ENCODE measurements around the gene ANKRD28. TPM values are rescaled to one million over a fixed set of nuclear protein-coding genes. Genes with fewer than 3 reads are reported as not detected.
"Not testable (repeated sequence)": the region's sequence is repeated elsewhere in the genome, so short reads cannot be mapped to it uniquely, and the experiment has no call there.

ANKRD28 gene
- total RNA-seq, 2 experiments from 2014 or later = 30.3 to 33.1 TPM

GRCh38 chr3:15753056-15753710, 44.6 kb downstream of the ANKRD28 start:
- Mint-ChIP-seq H3K4me3 (no peak overlapping the region), H3K9me3 (peaks cover 6% of the 10 kb centered on the region), H3K4me1 (peaks cover 2% of the 10 kb centered on the region), H3K27me3 (no peaks in the 10 kb centered on the region), H3K27ac (no peak overlapping the region), H3K36me3 (peaks cover 27% of the 10 kb centered on the region)
- DNase-seq = no peak
- POLR2A ChIA-PET = no interaction called here
- ATAC-seq (ENCODE audit: low read depth) = no peak

- Mint-ChIP-seq H3K27me3 (no peaks in the 10 kb centered on the region), H3K36me3 (peaks cover 39% of the 10 kb centered on the region), H3K27ac (no peak overlapping the region), H3K4me1 (peaks cover 22% of the 10 kb centered on the region), H3K9me3 (peaks cover 14% of the 10 kb centered on the region), H3K4me3 (no peak overlapping the region)
- ATAC-seq (ENCODE audit: low read depth) (no peak), DNase-seq (no peak)
- POLR2A ChIA-PET = no interaction called here
Measured at GRCh38 chr3:15750879-15751278, 46.9 kb downstream of the ANKRD28 start.

- ATAC-seq (ENCODE audit: low read depth) = no peak
- Mint-ChIP-seq H3K9me3 (peaks cover 17% of the 10 kb centered on the region), H3K27ac (no peak overlapping the region), H3K4me3 (no peak overlapping the region), H3K27me3 (no peaks in the 10 kb centered on the region), H3K36me3 (peaks cover 39% of the 10 kb centered on the region), H3K4me1 (peaks cover 29% of the 10 kb centered on the region)
- DNase-seq = no peak
- POLR2A ChIA-PET = interaction anchor here (0.9 kb wide), 1 partner anchor 52 kb away, joined by 3 read pairs; no protein-coding TSS in a partner anchor
Measured at GRCh38 chr3:15750143-15750542, 47.6 kb downstream of the ANKRD28 start.

GRCh38 chr3:15745896-15746295, 51.9 kb downstream of the ANKRD28 start:
- Mint-ChIP-seq H3K4me1 (peaks cover 34% of the 10 kb centered on the region), H3K9me3 (peaks cover 25% of the 10 kb centered on the region), H3K36me3 (peaks cover 43% of the 10 kb centered on the region)
- H3K4me3 Mint-ChIP-seq; ATAC-seq (ENCODE audit: low read depth); DNase-seq; H3K27me3 Mint-ChIP-seq; H3K27ac Mint-ChIP-seq; POLR2A ChIA-PET: not testable (repeated sequence)

- ATAC-seq (ENCODE audit: low read depth) (no peak), DNase-seq (no peak)
- POLR2A ChIA-PET = no interaction called here
- no peak overlapping the region for H3K4me3 Mint-ChIP-seq
- H3K4me1 Mint-ChIP-seq = peaks cover 34% of the 10 kb centered on the region
- no peak overlapping the region for H3K27ac Mint-ChIP-seq
- H3K9me3 Mint-ChIP-seq = peaks cover 31% of the 10 kb centered on the region
- H3K27me3 Mint-ChIP-seq = no peaks in the 10 kb centered on the region
- H3K36me3 Mint-ChIP-seq = peaks cover 48% of the 10 kb centered on the region
Measured at GRCh38 chr3:15744176-15744575, 53.6 kb downstream of the ANKRD28 start.

- POLR2A ChIA-PET = no interaction called here
- Mint-ChIP-seq H3K9me3 (peaks cover 31% of the 10 kb centered on the region), H3K27me3 (no peaks in the 10 kb centered on the region), H3K36me3 (peaks cover 51% of the 10 kb centered on the region), H3K4me1 (peaks cover 34% of the 10 kb centered on the region), H3K4me3 (no peak overlapping the region), H3K27ac (no peak overlapping the region)
- no peak for DNase-seq
- ATAC-seq (ENCODE audit: low read depth) = no peak
Measured at GRCh38 chr3:15743587-15744009, 54.2 kb downstream of the ANKRD28 start.

- H3K9me3 Mint-ChIP-seq = peaks cover 29% of the 10 kb centered on the region
- ATAC-seq (ENCODE audit: low read depth); H3K27me3 Mint-ChIP-seq; H3K4me3 Mint-ChIP-seq; POLR2A ChIA-PET; DNase-seq; H3K27ac Mint-ChIP-seq: not testable (repeated sequence)
- H3K4me1 Mint-ChIP-seq = peaks cover 26% of the 10 kb centered on the region
- H3K36me3 Mint-ChIP-seq = peaks cover 49% of the 10 kb centered on the region
Measured at GRCh38 chr3:15742236-15742635, 55.5 kb downstream of the ANKRD28 start.

GRCh38 chr3:15738616-15739005, 59.2 kb downstream of the ANKRD28 start:
- ATAC-seq (ENCODE audit: low read depth); H3K4me3 Mint-ChIP-seq; POLR2A ChIA-PET; H3K27me3 Mint-ChIP-seq; H3K27ac Mint-ChIP-seq; DNase-seq; H3K4me1 Mint-ChIP-seq: not testable (repeated sequence)
- Mint-ChIP-seq H3K36me3 (peaks cover 52% of the 10 kb centered on the region), H3K9me3 (peaks cover 17% of the 10 kb centered on the region)

- DNase-seq (no peak), ATAC-seq (ENCODE audit: low read depth) (no peak)
- POLR2A ChIA-PET = no interaction called here
- no peaks in the 10 kb centered on the region for H3K9me3 Mint-ChIP-seq
- H3K27ac Mint-ChIP-seq = no peak overlapping the region
- no peaks in the 10 kb centered on the region for H3K27me3 Mint-ChIP-seq
- H3K4me1 Mint-ChIP-seq = peaks cover under 1% of the 10 kb centered on the region
- H3K36me3 Mint-ChIP-seq = peaks cover 34% of the 10 kb centered on the region
- no peak overlapping the region for H3K4me3 Mint-ChIP-seq
Measured at GRCh38 chr3:15731024-15731423, 66.8 kb downstream of the ANKRD28 start.

- H3K27me3 Mint-ChIP-seq = no peaks in the 10 kb centered on the region
Measured at GRCh38 chr3:15728766-15729165, 69.0 kb downstream of the ANKRD28 start.

GRCh38 chr3:15726881-15727280, 70.9 kb downstream of the ANKRD28 start:
- H3K4me3 Mint-ChIP-seq = no peak overlapping the region
- peaks cover 7% of the 10 kb centered on the region for H3K4me1 Mint-ChIP-seq
- H3K36me3 Mint-ChIP-seq = peaks cover 39% of the 10 kb centered on the region
- ATAC-seq (ENCODE audit: low read depth) (no peak), DNase-seq (no peak)
- POLR2A ChIA-PET = no interaction called here
- H3K9me3 Mint-ChIP-seq = no peaks in the 10 kb centered on the region
- H3K27me3 Mint-ChIP-seq = no peaks in the 10 kb centered on the region
- H3K27ac Mint-ChIP-seq = no peak overlapping the region

More at GRCh38 chr3:15728766-15729165, 69.0 kb downstream of the ANKRD28 start:
- H3K4me1 Mint-ChIP-seq = peaks cover 2% of the 10 kb centered on the region
- DNase-seq = no peak
- no peaks in the 10 kb centered on the region for H3K9me3 Mint-ChIP-seq
- peaks cover 35% of the 10 kb centered on the region for H3K36me3 Mint-ChIP-seq
- no peak for ATAC-seq (ENCODE audit: low read depth)
- no peak overlapping the region for H3K4me3 Mint-ChIP-seq
- no peak overlapping the region for H3K27ac Mint-ChIP-seq
- POLR2A ChIA-PET = no interaction called here

GRCh38 chr3:15726043-15726442, 71.7 kb downstream of the ANKRD28 start:
- POLR2A ChIA-PET = no interaction called here
- ATAC-seq (ENCODE audit: low read depth) = no peak

GRCh38 chr3:15724446-15724845, 73.3 kb downstream of the ANKRD28 start:
- ATAC-seq (ENCODE audit: low read depth) (no peak), DNase-seq (no peak)
- H3K36me3 Mint-ChIP-seq = peaks cover 50% of the 10 kb centered on the region
- no peak overlapping the region for H3K27ac Mint-ChIP-seq
- peaks cover 7% of the 10 kb centered on the region for H3K4me1 Mint-ChIP-seq
- no peaks in the 10 kb centered on the region for H3K9me3 Mint-ChIP-seq
- no peak overlapping the region for H3K4me3 Mint-ChIP-seq
- no peaks in the 10 kb centered on the region for H3K27me3 Mint-ChIP-seq
- POLR2A ChIA-PET = no interaction called here

More at GRCh38 chr3:15726043-15726442, 71.7 kb downstream of the ANKRD28 start:
- peaks cover 7% of the 10 kb centered on the region for H3K4me1 Mint-ChIP-seq
- no peaks in the 10 kb centered on the region for H3K27me3 Mint-ChIP-seq
- H3K27ac Mint-ChIP-seq = no peak overlapping the region
- H3K9me3 Mint-ChIP-seq = no peaks in the 10 kb centered on the region
- H3K4me3 Mint-ChIP-seq = no peak overlapping the region
- peaks cover 42% of the 10 kb centered on the region for H3K36me3 Mint-ChIP-seq
- no peak for DNase-seq

GRCh38 chr3:15723624-15723884, 74.2 kb downstream of the ANKRD28 start:
- Mint-ChIP-seq H3K4me3 (no peak overlapping the region), H3K9me3 (no peaks in the 10 kb centered on the region)
- POLR2A ChIA-PET = no interaction called here

More at GRCh38 chr3:15723624-15723884, 74.2 kb downstream of the ANKRD28 start:
- Mint-ChIP-seq H3K27ac (no peak overlapping the region), H3K27me3 (no peaks in the 10 kb centered on the region), H3K36me3 (peaks cover 46% of the 10 kb centered on the region), H3K4me1 (peaks cover 7% of the 10 kb centered on the region)
- DNase-seq (no peak), ATAC-seq (ENCODE audit: low read depth) (no peak)

Data from activated naive CD8-positive, alpha-beta T cell treated with anti-CD3 and anti-CD28 coated beads, Interleukin-2, amount 10 ng/mL, durations not matched to agents 7 days and 5 days (primary cell).